ENCODE results near the gene ANXA5. TPM values are rescaled to one million over a fixed set of nuclear protein-coding genes. Genes with fewer than 3 reads are reported as not detected.

The ANXA5 gene
- total RNA-seq, 6 donors from 2014 or later = 156 to 446 (median 301) TPM

DNA sequence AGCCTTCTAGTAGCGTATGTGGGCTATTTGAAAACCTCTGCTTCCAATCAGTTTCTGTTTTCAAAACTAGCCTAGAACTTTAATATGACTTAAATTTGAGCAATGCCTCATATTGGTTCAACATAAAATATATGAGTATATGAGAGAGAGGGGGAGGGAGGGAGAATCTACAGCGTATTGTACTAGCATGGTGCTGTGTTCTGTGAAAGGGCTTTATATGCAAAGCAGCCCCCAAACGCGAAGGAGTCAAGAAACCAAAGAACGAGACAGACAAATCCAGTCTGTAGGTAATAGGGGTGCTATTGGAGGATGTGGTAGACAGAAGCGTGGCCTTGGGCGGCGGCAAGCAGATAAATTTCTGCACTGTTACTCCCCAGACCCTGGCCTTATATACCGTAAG lies 784 bp upstream of the ANXA5 start:
- Histone ChIP-seq H3K27ac (peak overlapping the region; percentile 97 to 99 (median 98)), H3K4me1 (peaks cover 30 to 37% (median 33%) of the 10 kb centered on the region in 4 donors), H3K9me3 (no peaks in the 10 kb centered on the region), H3K27me3 (no peaks in the 10 kb centered on the region), H3K4me3 (peak overlapping the region; percentile 42 to 97 (median 90)), H3K36me3 (no peaks in the 10 kb centered on the region)
- ATAC-seq (ENCODE audit: low FRiP score in 2 of 2) (no peak), DNase-seq (no peak)
- WGBS, 2 donors = 53 to 57% methylated on average over 9 of the region's 9 CpGs
- TF ChIP-seq POLR2AphosphoS5 (IDR thresholded peaks at IDR 0.05) = no peak
- no peak for TF ChIP-seq CTCF (IDR thresholded peaks at IDR 0.05)
- TF ChIP-seq POLR2A (IDR thresholded peaks at IDR 0.05) = no peak
- TF ChIP-seq EP300 (IDR thresholded peaks at IDR 0.05) = no peak

- H3K27ac ChIP-seq = peak overlapping the region; percentile 97 to 99 (median 98)
- TF ChIP-seq EP300 (IDR thresholded peaks at IDR 0.05) (peak in 1 of 4 donors; percentile 30), CTCF (IDR thresholded peaks at IDR 0.05) (peak in 3 of 6 experiments; percentile 16 to 32 (median 29)), POLR2A (IDR thresholded peaks at IDR 0.05) (peak in 1 of 4 donors; percentile 7), POLR2AphosphoS5 (IDR thresholded peaks at IDR 0.05) (peak; percentile 62 to 71)
- WGBS, 2 donors = 0% methylated on average over 26 of the region's 26 CpGs
- H3K9me3 ChIP-seq = no peaks in the 10 kb centered on the region
- ATAC-seq (ENCODE audit: low FRiP score in 2 of 2) = peak; percentile 68 to 85
- no peaks in the 10 kb centered on the region for H3K36me3 ChIP-seq
- peak overlapping the region; percentile 87 to 98 (median 95) for H3K4me3 ChIP-seq
- peak; percentile 88 to 92 for DNase-seq
- peaks cover 43 to 49% (median 47%) of the 10 kb centered on the region in 4 donors for H3K4me1 ChIP-seq
- no peaks in the 10 kb centered on the region for H3K27me3 ChIP-seq
Measured at GRCh38 chr4:121696170-121696580, 605 bp downstream of the ANXA5 start.

- 62 to 78% methylated on average over 4 of the region's 4 CpGs for WGBS, 2 donors
- no peak for TF ChIP-seq POLR2AphosphoS5 (IDR thresholded peaks at IDR 0.05)
- TF ChIP-seq CTCF (IDR thresholded peaks at IDR 0.05) = no peak
- TF ChIP-seq POLR2A (IDR thresholded peaks at IDR 0.05) = no peak
- TF ChIP-seq EP300 (IDR thresholded peaks at IDR 0.05) = no peak
- Histone ChIP-seq H3K27me3 (no peaks in the 10 kb centered on the region), H3K27ac (no peak overlapping the region), H3K4me3 (peak overlapping the region in 1 of 4 donors; percentile 3), H3K4me1 (peaks cover 59 to 71% (median 69%) of the 10 kb centered on the region in 4 donors), H3K9me3 (no peaks in the 10 kb centered on the region), H3K36me3 (peaks cover 0 to 3% (median 0%) of the 10 kb centered on the region in 4 donors)
- DNase-seq (no peak), ATAC-seq (ENCODE audit: low FRiP score in 2 of 2) (no peak)
Measured at GRCh38 chr4:121693886-121694285, 2.9 kb downstream of the ANXA5 start.

DNA sequence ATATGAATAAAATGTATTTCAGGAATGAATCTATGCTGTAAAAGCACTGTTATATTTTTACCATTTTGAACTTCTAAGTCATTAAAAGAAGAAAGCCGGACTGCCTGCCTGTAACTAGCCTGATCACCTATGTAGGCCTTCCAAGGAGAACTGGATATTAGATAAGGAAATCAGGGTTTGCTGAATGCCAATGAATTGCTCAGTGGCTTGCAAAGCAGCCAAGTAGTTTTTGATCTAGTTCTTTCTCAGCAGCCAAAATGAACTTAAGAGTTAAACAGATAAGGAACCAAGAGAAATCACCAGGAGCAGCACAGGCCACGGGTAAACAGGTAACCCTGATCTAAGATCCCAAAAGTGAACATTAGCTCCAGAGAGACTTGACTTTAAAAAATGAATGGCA lies 3.3 kb downstream of the ANXA5 start:
- no peak overlapping the region for H3K27ac ChIP-seq
- TF ChIP-seq CTCF (IDR thresholded peaks at IDR 0.05) (no peak), POLR2A (IDR thresholded peaks at IDR 0.05) (no peak), EP300 (IDR thresholded peaks at IDR 0.05) (no peak), POLR2AphosphoS5 (IDR thresholded peaks at IDR 0.05) (no peak)
- WGBS, 2 donors = 65 to 70% methylated on average over 2 of the region's 2 CpGs
- ATAC-seq (ENCODE audit: low FRiP score in 2 of 2) (no peak), DNase-seq (no peak)
- H3K27me3 ChIP-seq = no peaks in the 10 kb centered on the region
- no peaks in the 10 kb centered on the region for H3K9me3 ChIP-seq
- H3K4me3 ChIP-seq = peak overlapping the region in 1 of 4 donors; percentile 3
- peaks cover 63 to 75% (median 72%) of the 10 kb centered on the region in 4 donors for H3K4me1 ChIP-seq
- H3K36me3 ChIP-seq = peaks cover 0 to 5% (median 0%) of the 10 kb centered on the region in 4 donors

- Histone ChIP-seq H3K27me3 (no peaks in the 10 kb centered on the region), H3K9me3 (no peaks in the 10 kb centered on the region), H3K27ac (peak overlapping the region in 2 of 4 donors; percentile 4 to 38), H3K36me3 (peaks cover 0 to 5% (median 2%) of the 10 kb centered on the region in 4 donors), H3K4me3 (no peak overlapping the region), H3K4me1 (peaks cover 65 to 76% (median 66%) of the 10 kb centered on the region in 4 donors)
- TF ChIP-seq POLR2AphosphoS5 (IDR thresholded peaks at IDR 0.05) (no peak), EP300 (IDR thresholded peaks at IDR 0.05) (no peak), CTCF (IDR thresholded peaks at IDR 0.05) (no peak), POLR2A (IDR thresholded peaks at IDR 0.05) (no peak)
- DNase-seq (no peak), ATAC-seq (ENCODE audit: low FRiP score in 2 of 2) (no peak)
Measured at GRCh38 chr4:121692261-121692660, 4.5 kb downstream of the ANXA5 start.
